ENCODE measurements around the gene SDS.

The SDS gene

DNA sequence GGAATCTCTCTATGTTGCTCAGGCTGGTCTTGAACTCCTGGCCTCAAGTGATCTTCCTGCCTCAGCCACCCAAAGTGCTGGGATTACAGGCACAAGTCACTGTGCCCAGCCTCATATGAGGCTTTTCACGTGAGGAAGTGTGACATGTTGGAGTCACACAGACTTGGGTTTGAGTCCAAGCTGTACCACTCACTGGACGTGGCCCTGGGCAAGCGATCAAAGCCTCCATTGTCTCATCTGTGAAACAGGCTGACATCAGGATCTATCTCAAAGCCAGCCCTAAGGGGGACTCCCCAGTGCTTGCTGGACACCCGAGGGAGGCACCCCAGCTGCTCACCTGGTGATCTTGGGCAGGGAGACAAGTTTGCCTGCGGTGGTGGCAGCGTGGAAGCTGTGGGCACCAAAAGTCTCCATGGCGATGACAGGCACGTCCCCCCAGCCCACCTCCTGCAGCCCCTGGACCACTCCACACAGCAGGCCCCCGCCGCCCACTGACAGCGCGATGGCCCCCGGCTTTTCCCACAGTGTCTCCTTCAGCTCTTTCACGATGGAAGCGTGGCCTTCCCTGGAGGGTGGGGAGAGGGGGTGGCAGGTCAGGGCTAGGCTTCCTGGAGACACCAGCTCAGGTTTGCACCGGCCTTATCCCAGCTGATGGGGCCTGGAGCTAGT is 6.7 kb downstream of the SDS start:
- no peak overlapping the region for H3K9ac ChIP-seq (ENCODE audit: low read length)
- no peak overlapping the region for H2AFZ ChIP-seq (ENCODE audit: low read length)
- H3F3A ChIP-seq (ENCODE audit: insufficient read depth, low read length): no peaks in the 10 kb centered on the region
- no peak overlapping the region for H3K27ac ChIP-seq (ENCODE audit: low read length)
- no peak overlapping the region for H3K4me3 ChIP-seq (ENCODE audit: low read length)
- DNase-seq: no peak
- no peaks in the 10 kb centered on the region for H3K27me3 ChIP-seq (replicated peaks; ENCODE audit: insufficient read depth, low read length)
- no peaks in the 10 kb centered on the region for H4K20me1 ChIP-seq (ENCODE audit: insufficient read depth, low read length)
- H3K9me3 ChIP-seq (replicated peaks; ENCODE audit: insufficient read depth, low read length): no peaks in the 10 kb centered on the region
- H3K4me2 ChIP-seq (ENCODE audit: low read depth, low read length): no peak overlapping the region
- H3K4me1 ChIP-seq (ENCODE audit: low read length): no peaks in the 10 kb centered on the region
- H3K36me3 ChIP-seq (replicated peaks; ENCODE audit: insufficient read depth, low read length): no peaks in the 10 kb centered on the region
- H3K9me2 ChIP-seq (replicated peaks; ENCODE audit: insufficient read depth, low read length): no peaks in the 10 kb centered on the region
- H3K79me2 ChIP-seq (ENCODE audit: low read length): no peaks in the 10 kb centered on the region
- no peak for TF ChIP-seq EZH2 (optimal IDR thresholded peaks at IDR 0.05; ENCODE audit: low read depth, low read length)
- no peak for TF ChIP-seq CTCF (IDR thresholded peaks at IDR 0.05; ENCODE audit: low read length)
- no peak for TF ChIP-seq EZH2phosphoT487 (IDR thresholded peaks at IDR 0.05; ENCODE audit: low read length)

DNA sequence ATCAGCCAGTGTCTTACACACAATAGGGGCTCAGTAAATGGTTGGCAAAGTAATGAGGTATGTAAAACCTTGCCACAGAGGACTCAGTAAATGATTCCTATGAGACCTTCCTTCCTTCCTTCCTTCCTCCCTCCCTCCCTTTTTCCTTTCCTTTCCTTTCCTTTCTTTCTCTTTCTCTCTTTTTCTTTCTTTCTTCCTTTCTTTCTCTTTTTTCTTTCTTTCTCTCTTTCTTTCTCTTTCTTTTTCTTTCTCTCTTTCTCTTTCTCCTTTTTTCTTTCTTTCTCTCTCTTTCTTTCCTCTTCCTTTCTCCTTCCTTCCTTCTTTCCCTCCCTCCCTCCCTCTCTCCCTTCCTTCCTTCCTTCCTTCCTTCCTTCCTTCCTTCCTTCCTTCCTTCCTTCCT is 7.5 kb downstream of the SDS start:
- no peaks in the 10 kb centered on the region for H3F3A ChIP-seq (ENCODE audit: insufficient read depth, low read length)

GRCh38 chr12:113395119-113395518 is 8.6 kb downstream of the SDS start:
- no peaks in the 10 kb centered on the region for H3F3A ChIP-seq (ENCODE audit: insufficient read depth, low read length)
- no peak overlapping the region for H2AFZ ChIP-seq (ENCODE audit: low read length)
- H3K4me3 ChIP-seq (ENCODE audit: low read length): no peak overlapping the region
- no peak overlapping the region for H3K27ac ChIP-seq (ENCODE audit: low read length)
- no peaks in the 10 kb centered on the region for H3K9me3 ChIP-seq (replicated peaks; ENCODE audit: insufficient read depth, low read length)
- no peaks in the 10 kb centered on the region for H3K27me3 ChIP-seq (replicated peaks; ENCODE audit: insufficient read depth, low read length)
- H3K36me3 ChIP-seq (replicated peaks; ENCODE audit: insufficient read depth, low read length): no peaks in the 10 kb centered on the region
- no peak overlapping the region for H3K4me2 ChIP-seq (ENCODE audit: low read depth, low read length)
- H3K9ac ChIP-seq (ENCODE audit: low read length): no peak overlapping the region
- H3K4me1 ChIP-seq (ENCODE audit: low read length): no peaks in the 10 kb centered on the region
- no peak for TF ChIP-seq EZH2phosphoT487 (IDR thresholded peaks at IDR 0.05; ENCODE audit: low read length)
- no peak for TF ChIP-seq CTCF (IDR thresholded peaks at IDR 0.05; ENCODE audit: low read length)
- no peak for TF ChIP-seq EZH2 (optimal IDR thresholded peaks at IDR 0.05; ENCODE audit: low read depth, low read length)
- H4K20me1 ChIP-seq (ENCODE audit: insufficient read depth, low read length): no peaks in the 10 kb centered on the region
- H3K79me2 ChIP-seq (ENCODE audit: low read length): no peaks in the 10 kb centered on the region
- no peak for DNase-seq
- H3K9me2 ChIP-seq (replicated peaks; ENCODE audit: insufficient read depth, low read length): no peaks in the 10 kb centered on the region

More for the DNA sequence above, 7.5 kb downstream of the SDS start:
- TF ChIP-seq CTCF (IDR thresholded peaks at IDR 0.05; ENCODE audit: low read length): no peak
- no peak for TF ChIP-seq EZH2phosphoT487 (IDR thresholded peaks at IDR 0.05; ENCODE audit: low read length)
- TF ChIP-seq EZH2 (optimal IDR thresholded peaks at IDR 0.05; ENCODE audit: low read depth, low read length): no peak
- no peak for DNase-seq
- Histone ChIP-seq H3K4me1 (ENCODE audit: low read length) (no peaks in the 10 kb centered on the region), H3K36me3 (replicated peaks; ENCODE audit: insufficient read depth, low read length) (no peaks in the 10 kb centered on the region), H3K79me2 (ENCODE audit: low read length) (no peaks in the 10 kb centered on the region), H4K20me1 (ENCODE audit: insufficient read depth, low read length) (no peaks in the 10 kb centered on the region), H3K4me3 (ENCODE audit: low read length) (no peak overlapping the region), H3K9ac (ENCODE audit: low read length) (no peak overlapping the region), H3K4me2 (ENCODE audit: low read depth, low read length) (no peak overlapping the region), H3K27me3 (replicated peaks; ENCODE audit: insufficient read depth, low read length) (no peaks in the 10 kb centered on the region), H3K27ac (ENCODE audit: low read length) (no peak overlapping the region), H2AFZ (ENCODE audit: low read length) (no peak overlapping the region), H3K9me2 (replicated peaks; ENCODE audit: insufficient read depth, low read length) (no peaks in the 10 kb centered on the region), H3K9me3 (replicated peaks; ENCODE audit: insufficient read depth, low read length) (no peaks in the 10 kb centered on the region)

Data from MM.1S (cell line).